ENCODE data around the gene EIF3A. TPM values are rescaled to one million over a fixed set of nuclear protein-coding genes. Genes with fewer than 3 reads are reported as not detected.

The EIF3A gene
- total RNA-seq, 4 donors from 2014 or later = 105 to 138 (median 121) TPM

DNA sequence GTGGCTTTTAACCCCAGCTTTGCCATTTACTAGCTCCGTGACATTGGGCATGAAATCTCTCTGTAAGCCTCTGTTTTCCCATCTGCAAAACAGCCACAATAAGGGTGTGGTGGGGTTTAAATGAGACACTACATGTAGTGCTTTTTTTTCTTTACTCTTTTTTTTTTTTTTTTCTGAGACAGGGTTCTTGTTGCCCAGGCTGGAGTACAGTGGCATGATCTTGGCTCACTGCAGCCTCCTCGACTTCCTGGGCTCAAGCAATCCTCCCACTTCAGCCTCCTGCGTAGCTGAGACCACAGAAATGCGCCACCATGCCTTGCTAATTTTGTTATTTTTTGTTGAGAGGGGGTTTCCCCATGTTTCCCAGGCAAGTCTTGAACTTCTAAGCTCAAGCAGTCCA is 15.0 kb upstream of the EIF3A start:
- no peak for TF ChIP-seq CTCF (IDR thresholded peaks at IDR 0.05)
- TF ChIP-seq POLR2A (IDR thresholded peaks at IDR 0.05) = no peak
- no peak overlapping the region for H3K4me3 ChIP-seq (ENCODE audit: low read depth, poor library complexity, severe bottlenecking)
- WGBS, 2 donors = 64 to 81% methylated on average over 4 of the region's 4 CpGs
- DNase-seq (ENCODE audit: low spot score in 2 of 2) = peak in 1 of 2 donors; percentile 1
- intact Hi-C loops (cut with DNase I; ENCODE audit: low total_unique reads) = no loop called here

DNA sequence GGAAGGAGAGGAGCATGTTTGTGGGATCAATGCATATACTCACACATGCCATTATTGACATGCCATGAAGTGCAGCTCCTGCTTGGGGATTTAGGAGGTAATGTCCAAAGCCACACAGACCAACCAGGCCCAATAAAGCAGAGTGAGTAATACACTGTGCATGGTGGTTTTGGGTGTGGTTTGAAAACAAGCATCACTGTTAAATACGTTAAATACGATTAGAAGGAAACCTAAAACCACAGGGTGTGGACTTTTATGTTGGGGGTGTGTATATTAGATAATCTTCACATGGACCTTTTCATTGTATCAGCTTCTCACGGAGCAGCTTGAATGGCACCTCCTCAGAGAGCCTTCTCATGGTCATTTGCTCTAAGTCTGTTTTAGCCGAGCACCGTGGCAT is 10.4 kb upstream of the EIF3A start:
- no peak for DNase-seq (ENCODE audit: low spot score in 2 of 2)
- H3K4me3 ChIP-seq (ENCODE audit: low read depth, poor library complexity, severe bottlenecking) = no peak overlapping the region
- intact Hi-C loops (cut with DNase I; ENCODE audit: low total_unique reads) = no loop called here
- 46 to 62% methylated on average over 5 of the region's 5 CpGs for WGBS, 2 donors
- no peak for TF ChIP-seq POLR2A (IDR thresholded peaks at IDR 0.05)
- no peak for TF ChIP-seq CTCF (IDR thresholded peaks at IDR 0.05)

DNA sequence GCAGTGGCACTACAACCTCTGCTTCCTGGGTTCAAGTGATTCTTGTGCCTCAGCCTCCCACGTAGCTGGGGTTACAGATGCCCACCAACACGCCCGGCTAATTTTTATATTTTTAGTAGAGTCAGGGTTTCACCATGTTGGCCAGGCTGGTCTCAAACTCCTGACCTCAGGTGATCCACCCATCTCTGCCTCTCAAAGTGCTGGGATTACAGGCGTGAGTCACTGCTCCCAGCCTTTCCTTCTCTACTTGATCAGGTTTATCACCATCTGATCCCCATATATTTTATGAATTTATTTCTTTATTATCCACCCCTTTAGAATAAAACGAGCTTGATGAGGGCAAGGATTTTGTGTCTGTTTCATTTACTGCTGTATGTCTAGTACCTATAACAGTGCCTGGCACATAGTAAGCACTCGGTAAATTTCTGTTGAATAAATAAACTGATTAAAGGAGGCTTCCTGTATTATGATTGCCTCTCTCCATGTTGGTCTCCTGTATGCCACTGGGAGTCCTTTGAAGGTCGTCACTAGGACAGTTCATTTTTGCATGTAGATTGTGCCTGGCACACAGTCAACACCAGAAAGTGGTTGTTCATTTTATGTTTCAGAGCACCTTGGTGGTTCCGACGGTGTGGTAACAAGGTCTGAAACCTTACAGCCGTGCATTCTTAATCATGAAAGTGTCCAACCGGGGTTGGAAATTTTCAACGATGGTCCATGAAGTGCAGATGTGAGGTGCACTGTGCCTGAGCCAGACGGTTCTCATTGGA is 9.6 kb upstream of the EIF3A start:
- no peak overlapping the region for H3K4me3 ChIP-seq (ENCODE audit: low read depth, poor library complexity, severe bottlenecking)
- TF ChIP-seq POLR2A (IDR thresholded peaks at IDR 0.05) (no peak), CTCF (IDR thresholded peaks at IDR 0.05) (no peak)
- intact Hi-C loops (cut with DNase I; ENCODE audit: low total_unique reads) = no loop called here
- DNase-seq (ENCODE audit: low spot score in 2 of 2) = peak in 1 of 2 donors; percentile 34
- 76 to 80% methylated on average over 13 of the region's 13 CpGs for WGBS, 2 donors

- intact Hi-C loops (cut with DNase I; ENCODE audit: low total_unique reads) = no loop called here
- WGBS, 2 donors = 49 to 52% methylated on average over 4 of the region's 4 CpGs
- H3K4me3 ChIP-seq (ENCODE audit: low read depth, poor library complexity, severe bottlenecking) = no peak overlapping the region
- TF ChIP-seq CTCF (IDR thresholded peaks at IDR 0.05) = no peak
- TF ChIP-seq POLR2A (IDR thresholded peaks at IDR 0.05) = no peak
- DNase-seq (ENCODE audit: low spot score in 2 of 2) = peak in 1 of 2 donors; percentile 32
Observed at GRCh38 chr10:119087271-119087882, 6.8 kb upstream of the EIF3A start.

DNA sequence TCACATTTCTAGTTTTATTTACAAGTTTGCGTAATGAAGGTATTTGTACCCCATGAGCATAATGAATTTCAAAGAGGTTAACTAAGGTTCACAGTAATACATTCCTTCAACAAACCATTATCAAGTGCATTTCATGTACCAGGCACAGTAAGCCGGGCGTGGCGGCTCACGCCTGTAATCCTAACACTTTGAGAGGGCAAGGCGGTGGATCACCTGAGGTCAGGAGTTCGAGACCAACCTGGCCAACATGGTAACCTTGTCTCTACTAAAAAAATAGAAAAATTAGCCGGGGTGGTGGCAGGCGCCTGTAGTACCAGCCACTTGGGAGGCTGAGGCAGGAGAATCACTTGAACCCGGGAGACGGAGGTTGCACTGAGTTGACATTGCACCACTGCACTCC is 4.3 kb upstream of the EIF3A start:
- TF ChIP-seq CTCF (IDR thresholded peaks at IDR 0.05) (no peak), POLR2A (IDR thresholded peaks at IDR 0.05) (no peak)
- WGBS, 2 donors = 91% methylated on average over 11 of the region's 11 CpGs
- H3K4me3 ChIP-seq (ENCODE audit: low read depth, poor library complexity, severe bottlenecking) = no peak overlapping the region
- intact Hi-C loops (cut with DNase I; ENCODE audit: low total_unique reads) = no loop called here
- peak in 1 of 2 donors; percentile 74 for DNase-seq (ENCODE audit: low spot score in 2 of 2)
